Tongue (tissue), 2 donors: ENCODE measurements around the gene ELP6. TPM values are rescaled to one million over a fixed set of nuclear protein-coding genes. Genes with fewer than 3 reads are reported as not detected.

ENCODE experiments used
- DNase-seq: peaks from one replicate; pipeline ENCODE4 v3.0.0-alpha.2; 2015
- total RNA-seq: library from RNA; depleted of rRNA; stranded (reverse); fragments of >200 nt; gene quantifications from one replicate; pipeline ENCODE4 v1.2.3, GENCODE V29; 2014

The ELP6 gene, protein sequence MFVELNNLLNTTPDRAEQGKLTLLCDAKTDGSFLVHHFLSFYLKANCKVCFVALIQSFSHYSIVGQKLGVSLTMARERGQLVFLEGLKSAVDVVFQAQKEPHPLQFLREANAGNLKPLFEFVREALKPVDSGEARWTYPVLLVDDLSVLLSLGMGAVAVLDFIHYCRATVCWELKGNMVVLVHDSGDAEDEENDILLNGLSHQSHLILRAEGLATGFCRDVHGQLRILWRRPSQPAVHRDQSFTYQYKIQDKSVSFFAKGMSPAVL
- total RNA-seq: 17.8 TPM

- DNase-seq: peak; percentile 99
Measured at GRCh38 chr3:47513125-47513929, at the start of gene ELP6. Gene ELP6, minus strand, starts transcription at chr3:47513712. Its CDS starts 122 bp downstream, at chr3:47513590.

DNA sequence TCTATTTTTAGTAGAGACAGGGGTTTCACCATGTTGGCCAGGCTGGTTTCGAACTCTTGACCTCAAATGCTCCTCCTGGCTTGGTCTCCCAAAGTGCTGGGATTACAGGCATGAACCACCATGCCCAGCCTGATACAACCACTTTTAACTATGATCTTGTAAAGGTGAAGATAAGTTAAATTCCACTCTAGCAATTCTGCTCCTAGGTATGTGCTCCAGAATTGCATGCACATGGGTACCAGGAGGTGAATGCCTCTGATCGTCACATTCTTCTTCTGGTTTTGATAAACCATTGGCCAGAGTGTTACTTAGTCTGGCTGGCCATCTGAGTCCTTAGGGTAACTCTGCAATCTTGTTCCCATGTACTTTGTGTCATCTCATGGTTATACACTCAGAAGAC, 42.8 kb upstream of the ELP6 start:
- DNase-seq: no peak

GRCh38 chr3:47554335-47554734, 40.8 kb upstream of the ELP6 start:
- no peak for DNase-seq

DNA sequence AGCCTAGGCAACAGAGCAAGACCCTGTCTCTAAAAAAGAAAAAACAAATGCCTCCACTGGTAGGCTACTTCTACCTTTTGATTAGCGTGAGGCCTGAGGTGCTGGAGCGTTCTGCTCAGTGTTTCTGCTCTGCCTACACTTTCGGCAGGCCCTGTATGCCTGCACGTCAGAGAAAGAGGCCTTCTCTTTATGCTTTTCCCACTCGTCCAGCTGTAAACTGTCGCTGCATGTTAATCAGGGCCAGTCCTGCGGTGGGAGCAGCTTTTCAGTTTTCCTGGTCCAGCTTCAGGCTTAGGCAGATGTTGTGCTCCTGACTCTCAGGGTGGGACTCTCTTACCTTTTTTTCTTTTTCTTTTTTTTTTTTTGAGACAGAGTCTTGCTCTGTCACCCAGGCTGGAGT, 39.9 kb upstream of the ELP6 start:
- DNase-seq: no peak

GRCh38 chr3:47542471-47543173, 29.1 kb upstream of the ELP6 start:
- no peak for DNase-seq

GRCh38 chr3:47541583-47542108, 28.1 kb upstream of the ELP6 start:
- no peak for DNase-seq

GRCh38 chr3:47540281-47540680, 26.8 kb upstream of the ELP6 start:
- DNase-seq: no peak

GRCh38 chr3:47536967-47537366, 23.5 kb upstream of the ELP6 start:
- no peak for DNase-seq

DNA sequence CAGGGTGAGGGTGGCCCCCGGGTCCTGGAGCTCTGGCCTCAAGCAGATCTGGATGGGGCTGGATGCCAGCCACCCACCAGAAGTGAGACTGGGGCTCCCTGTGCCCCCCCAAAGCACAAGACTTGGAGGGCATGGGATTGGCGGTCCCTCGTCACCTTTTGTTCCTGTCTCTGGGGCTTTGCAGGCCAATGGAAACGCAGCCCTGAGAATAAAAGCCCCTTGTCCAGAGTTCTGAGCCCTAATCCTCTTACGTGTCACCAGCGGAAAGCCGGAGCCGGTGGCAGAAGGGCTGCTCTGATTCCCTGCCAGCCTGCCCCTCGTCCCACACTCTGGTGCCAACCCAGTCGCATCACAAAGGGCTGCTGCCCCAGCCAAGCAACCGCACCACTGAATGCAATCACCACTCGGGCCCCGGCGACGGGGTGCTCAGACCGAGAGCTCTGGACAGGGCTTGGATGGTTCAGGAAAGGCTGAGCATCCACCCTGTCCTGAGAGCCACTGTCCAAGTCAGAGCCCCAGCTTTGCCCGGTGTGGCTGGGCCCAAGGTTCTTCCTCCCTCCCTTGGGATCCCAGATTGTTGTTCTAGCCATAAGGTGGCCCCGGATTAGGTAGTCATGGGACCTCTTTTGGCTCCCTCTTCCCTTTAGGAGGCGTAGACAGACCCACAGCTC, 22.8 kb upstream of the ELP6 start:
- DNase-seq: no peak

DNA sequence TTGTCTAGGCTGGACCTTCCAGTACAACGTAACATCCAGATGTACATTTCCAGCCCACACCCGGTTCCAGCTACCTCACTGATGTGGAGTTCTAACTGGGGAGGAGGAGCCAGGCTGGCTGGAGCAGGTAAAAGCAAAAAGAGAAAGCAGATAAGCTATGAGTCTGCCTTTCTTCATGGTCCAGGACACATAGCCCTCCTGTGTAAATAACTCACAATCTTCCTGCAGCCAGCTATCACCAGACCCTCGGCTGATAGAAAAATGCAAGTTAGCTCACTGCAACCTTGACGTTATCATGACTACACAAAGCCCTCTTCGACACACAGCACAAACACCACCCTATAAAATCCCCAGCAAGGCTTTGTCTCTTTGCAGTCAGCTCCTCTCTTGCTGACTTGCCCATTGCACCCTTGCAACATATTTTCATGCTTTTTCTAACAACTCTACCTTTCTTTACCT, 20.5 kb upstream of the ELP6 start:
- DNase-seq: no peak

DNA sequence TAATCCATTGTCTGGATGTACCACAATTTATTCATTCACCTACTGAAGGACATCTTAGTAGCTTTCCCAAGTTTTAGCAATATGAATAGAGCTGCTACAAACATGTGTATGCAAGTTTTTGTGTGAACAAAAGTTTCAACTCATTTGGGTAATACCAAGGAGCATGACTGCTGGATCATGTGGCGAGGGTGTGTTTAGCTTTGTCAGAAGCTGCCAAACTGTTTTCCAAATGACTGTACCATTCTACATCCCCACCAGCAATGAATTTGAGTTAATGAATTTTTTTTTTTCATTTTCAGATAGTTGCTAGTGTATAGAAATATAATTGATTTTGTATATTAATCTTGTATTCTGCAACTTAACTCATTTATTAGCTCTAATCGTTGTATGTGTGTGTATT, 20.0 kb upstream of the ELP6 start:
- DNase-seq: no peak

DNA sequence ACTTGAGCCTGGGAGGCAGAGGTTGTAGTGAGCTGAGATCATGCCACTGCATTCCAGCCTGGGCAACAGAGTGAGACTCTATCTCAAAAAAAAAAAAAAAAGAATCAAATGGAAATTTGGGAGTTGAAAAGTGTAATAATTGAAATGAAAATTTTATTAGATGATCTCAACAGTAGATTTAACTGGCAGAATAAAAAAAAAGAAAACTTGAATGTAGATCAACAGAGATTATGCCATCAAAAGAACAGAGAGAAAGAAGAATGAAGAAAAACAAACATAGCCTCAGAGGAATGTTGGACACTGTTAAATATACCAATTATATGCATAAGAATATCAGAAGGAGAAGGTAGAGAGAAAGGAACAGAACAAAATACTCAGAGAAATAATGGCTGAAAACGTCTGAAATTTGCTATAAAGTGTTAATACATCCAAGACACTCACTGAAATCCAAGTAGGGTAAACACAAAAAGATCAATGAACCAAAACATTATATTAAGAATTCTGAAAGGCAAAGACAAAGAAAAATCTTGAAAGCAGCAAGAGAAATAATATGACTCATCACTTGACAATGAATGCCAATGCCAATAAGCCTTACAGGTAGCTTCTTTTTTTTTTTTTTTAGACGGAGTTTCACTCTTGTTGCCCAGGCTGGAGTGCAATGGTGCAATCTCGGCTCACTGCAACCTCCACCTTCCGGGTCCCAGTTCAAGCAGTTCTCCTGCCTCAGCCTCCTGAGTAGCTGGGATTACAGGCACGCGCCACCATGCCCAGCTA, 14.6 kb upstream of the ELP6 start:
- DNase-seq: no peak

- DNase-seq: no peak
Measured at GRCh38 chr3:47525617-47526016, 12.1 kb upstream of the ELP6 start.

DNA sequence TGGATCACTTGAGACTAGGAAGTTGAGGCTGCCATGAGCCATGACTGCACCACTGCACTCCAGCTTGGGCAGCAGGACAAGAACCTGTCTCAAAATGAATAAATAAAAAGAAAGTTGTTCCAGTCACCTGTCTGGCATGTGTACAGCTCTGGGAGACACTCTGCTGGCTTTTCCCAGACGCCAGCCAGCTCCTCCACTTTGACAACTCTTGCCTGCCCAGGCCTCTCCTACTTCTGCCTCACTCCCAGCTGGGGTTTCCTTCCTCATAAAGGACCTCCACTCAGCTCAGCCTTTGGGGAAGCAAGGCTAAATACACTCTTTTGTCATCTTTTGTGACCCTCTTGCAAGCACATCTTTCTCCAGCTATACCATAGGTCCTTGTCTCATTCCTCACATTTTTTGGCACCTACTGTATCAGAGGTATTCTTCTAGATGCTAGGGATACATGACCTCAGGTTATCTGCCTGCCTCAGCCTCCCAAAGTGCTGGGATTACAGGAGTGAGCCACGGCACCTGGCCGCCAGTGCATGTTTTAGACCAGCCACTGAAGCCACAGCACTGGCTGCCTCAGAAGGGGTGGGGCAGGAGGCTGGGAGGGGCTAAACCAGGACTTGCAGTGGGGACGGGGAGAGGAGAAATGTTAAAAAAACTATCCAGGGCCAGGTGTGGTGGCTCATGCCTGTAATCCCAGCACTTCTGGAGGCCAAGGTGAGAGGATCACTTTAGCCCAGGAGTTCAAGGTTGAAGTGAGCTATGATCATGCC, 10.0 kb upstream of the ELP6 start:
- DNase-seq: no peak

- peak; percentile 94 for DNase-seq
Measured at GRCh38 chr3:47522082-47522987, 8.8 kb upstream of the ELP6 start.

DNA sequence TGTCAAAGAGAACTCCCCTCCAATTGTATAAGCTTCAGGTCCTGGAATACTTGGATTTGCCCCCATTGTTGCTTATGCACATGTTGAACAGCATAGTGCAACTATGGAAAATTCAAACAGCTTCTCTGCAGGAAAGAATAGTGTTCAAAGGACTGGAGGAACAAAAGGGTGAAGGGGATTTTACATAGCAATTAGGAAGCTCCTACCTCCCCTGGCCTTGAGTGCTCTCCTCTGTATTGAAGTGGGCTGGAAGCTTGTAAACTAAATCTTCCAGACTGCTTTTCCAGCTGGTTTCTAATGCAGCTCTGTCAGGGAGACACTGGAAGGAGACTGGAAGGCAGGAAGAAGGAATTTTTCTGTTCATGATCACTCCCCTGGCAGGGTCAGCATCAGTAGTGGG, 7.2 kb upstream of the ELP6 start:
- DNase-seq: no peak

GRCh38 chr3:47517937-47518336, 4.4 kb upstream of the ELP6 start:
- DNase-seq: no peak

DNA sequence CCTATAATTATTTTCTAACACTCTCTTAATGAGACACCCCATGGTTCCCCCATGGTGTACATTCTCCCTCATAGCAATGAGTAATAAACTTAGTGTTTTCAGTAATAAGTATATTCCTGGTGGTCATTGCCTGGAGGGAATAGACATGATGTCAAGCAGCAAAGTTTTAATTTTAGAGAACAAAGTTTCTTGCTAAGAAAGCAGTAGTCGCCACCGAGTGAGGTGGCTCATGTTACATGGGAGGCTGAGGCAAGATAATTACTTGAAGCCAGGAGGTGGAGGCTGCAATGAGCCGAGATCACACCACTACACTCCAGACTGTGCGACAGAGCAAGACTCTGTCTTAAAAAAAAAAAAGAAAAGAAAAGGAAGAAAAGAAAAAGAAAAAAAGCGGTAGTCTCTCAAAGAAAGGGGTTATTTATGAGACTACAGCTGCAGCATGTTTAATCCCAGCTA, 2.4 kb upstream of the ELP6 start:
- DNase-seq: no peak

DNA sequence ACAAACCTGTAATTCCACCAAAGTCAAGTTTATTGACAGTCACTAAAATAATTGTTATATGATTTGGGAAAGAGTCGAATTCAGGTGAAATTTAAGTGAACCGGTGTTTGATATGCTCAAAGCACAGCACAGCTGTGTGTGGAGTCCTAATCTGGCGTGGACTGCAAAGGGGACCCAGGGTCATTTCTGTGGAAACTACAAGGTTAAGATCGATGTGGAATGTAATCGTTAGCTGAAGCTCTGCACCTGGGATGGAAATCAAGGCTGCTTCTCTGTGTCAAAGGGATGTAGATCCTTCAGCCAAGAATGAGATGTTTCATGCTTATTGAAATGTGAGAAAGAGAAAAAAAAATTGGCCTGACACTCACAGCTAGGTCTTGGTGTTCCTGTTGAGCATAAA, 1.6 kb upstream of the ELP6 start:
- DNase-seq: no peak
